ENCODE results near the gene COL5A3. TPM values are rescaled to one million over a fixed set of nuclear protein-coding genes. Genes with fewer than 3 reads are reported as not detected.
A peak's percentile ranks its signal among the peaks of the same experiment; 100 is the strongest.
"Not testable (repeated sequence)": the region's sequence is repeated elsewhere in the genome, so short reads cannot be mapped to it uniquely, and the experiment has no call there.

COL5A3 gene
- total RNA-seq, 2 donors from 2014 or later, result 6.8 to 7.2 TPM

DNA sequence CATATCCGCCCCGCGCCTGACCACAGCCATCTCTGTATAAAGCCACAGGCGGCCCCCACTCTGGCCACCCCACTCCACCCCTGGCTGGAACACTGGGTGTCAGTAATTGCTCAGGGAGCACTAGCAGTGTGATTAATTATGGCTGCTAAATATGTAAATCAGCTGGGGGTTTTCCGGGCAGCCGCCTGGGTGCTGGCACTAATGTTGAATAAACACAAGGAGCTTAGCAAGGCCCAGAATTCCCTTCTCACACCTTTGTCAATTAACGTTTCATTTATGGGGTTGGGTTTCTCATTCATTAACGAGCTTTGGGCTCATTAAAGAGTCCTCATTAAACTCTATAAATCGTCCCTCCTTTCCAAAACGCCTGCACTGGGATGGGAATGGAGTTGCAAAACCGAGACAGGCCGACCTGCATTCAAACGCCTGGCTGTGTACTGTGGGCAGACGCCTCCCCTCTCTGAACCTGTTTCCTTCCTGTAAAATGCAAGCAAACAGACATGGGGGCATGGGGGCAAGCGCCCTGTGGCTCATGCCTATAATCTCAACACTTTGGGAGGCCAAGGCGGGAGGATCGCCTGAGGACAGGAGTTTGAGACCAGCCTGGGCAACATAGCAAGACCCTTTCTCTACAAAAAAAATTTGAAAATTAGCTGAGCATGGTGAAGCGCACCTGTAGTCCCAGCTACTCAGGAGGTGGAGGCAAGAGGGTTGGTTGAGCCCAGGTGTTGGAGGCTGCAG lies 56.3 kb downstream of the COL5A3 start:
- no peak for DNase-seq (ENCODE audit: low spot score)
- no peaks in the 10 kb centered on the region for H3K27me3 ChIP-seq
- no peaks in the 10 kb centered on the region for H3K36me3 ChIP-seq
- no peaks in the 10 kb centered on the region for H3K4me1 ChIP-seq
- no peak overlapping the region for H3K27ac ChIP-seq
- no peaks in the 10 kb centered on the region for H3K9me3 ChIP-seq
- TF ChIP-seq, protein P1, sequence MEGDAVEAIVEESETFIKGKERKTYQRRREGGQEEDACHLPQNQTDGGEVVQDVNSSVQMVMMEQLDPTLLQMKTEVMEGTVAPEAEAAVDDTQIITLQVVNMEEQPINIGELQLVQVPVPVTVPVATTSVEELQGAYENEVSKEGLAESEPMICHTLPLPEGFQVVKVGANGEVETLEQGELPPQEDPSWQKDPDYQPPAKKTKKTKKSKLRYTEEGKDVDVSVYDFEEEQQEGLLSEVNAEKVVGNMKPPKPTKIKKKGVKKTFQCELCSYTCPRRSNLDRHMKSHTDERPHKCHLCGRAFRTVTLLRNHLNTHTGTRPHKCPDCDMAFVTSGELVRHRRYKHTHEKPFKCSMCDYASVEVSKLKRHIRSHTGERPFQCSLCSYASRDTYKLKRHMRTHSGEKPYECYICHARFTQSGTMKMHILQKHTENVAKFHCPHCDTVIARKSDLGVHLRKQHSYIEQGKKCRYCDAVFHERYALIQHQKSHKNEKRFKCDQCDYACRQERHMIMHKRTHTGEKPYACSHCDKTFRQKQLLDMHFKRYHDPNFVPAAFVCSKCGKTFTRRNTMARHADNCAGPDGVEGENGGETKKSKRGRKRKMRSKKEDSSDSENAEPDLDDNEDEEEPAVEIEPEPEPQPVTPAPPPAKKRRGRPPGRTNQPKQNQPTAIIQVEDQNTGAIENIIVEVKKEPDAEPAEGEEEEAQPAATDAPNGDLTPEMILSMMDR (IDR thresholded peaks at IDR 0.05), result no peak
- no peak overlapping the region for H3K4me3 ChIP-seq

DNA sequence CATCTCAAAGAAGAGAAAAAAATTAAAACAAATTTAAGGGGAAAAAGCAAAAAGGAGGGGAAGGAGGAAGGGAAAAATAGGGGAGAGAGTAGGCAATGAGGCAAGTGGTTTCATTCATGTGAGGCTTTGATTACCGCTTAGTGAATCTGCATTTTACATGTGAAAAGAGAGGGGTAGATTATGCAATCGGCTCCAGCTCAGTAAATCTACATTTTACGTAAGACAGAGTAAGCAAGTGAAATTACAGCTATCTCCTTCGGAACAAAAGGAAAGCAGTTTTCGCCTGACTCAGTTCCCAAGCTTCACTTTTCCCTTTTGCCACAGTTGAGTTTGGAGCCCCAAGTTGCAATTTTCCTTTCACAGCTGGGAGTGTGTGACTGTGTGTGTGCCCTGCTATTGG lies 58.0 kb downstream of the COL5A3 start:
- H3K27ac ChIP-seq, result no peak overlapping the region
- TF ChIP-seq, protein P1 (IDR thresholded peaks at IDR 0.05), result no peak
- H3K4me3 ChIP-seq, result no peak overlapping the region
- H3K36me3 ChIP-seq, result no peaks in the 10 kb centered on the region
- H3K9me3 ChIP-seq, result no peaks in the 10 kb centered on the region
- DNase-seq (ENCODE audit: low spot score), result no peak
- H3K27me3 ChIP-seq, result no peaks in the 10 kb centered on the region
- no peaks in the 10 kb centered on the region for H3K4me1 ChIP-seq

DNA sequence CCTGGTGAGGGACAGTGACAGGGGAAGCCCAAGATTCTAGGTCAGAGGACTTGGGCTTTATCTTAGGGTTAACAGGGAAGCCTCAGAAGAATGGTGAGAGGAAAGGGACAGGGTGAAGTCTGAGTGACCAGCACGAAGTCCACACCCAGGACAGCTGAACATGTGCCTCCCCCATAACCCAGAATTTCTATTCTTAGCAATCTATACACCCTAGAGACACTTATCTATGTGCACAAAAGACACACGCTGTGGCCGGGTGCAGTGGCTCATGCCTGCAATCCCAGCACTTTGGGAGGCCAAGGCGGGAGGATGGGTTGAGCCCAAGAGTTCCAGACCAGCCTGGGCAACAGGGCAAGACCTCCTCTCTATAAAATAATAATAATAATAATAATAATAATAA lies 62.9 kb downstream of the COL5A3 start:
- Histone ChIP-seq H3K36me3 (no peaks in the 10 kb centered on the region), H3K4me1 (peaks cover 0 to 5% of the 10 kb centered on the region in 2 donors), H3K27me3 (no peaks in the 10 kb centered on the region), H3K27ac (no peak overlapping the region), H3K4me3 (no peak overlapping the region), H3K9me3 (peaks cover 0 to 3% of the 10 kb centered on the region in 2 donors)
- TF ChIP-seq, protein P1 (IDR thresholded peaks at IDR 0.05), result no peak
- DNase-seq (ENCODE audit: low spot score), result no peak

DNA sequence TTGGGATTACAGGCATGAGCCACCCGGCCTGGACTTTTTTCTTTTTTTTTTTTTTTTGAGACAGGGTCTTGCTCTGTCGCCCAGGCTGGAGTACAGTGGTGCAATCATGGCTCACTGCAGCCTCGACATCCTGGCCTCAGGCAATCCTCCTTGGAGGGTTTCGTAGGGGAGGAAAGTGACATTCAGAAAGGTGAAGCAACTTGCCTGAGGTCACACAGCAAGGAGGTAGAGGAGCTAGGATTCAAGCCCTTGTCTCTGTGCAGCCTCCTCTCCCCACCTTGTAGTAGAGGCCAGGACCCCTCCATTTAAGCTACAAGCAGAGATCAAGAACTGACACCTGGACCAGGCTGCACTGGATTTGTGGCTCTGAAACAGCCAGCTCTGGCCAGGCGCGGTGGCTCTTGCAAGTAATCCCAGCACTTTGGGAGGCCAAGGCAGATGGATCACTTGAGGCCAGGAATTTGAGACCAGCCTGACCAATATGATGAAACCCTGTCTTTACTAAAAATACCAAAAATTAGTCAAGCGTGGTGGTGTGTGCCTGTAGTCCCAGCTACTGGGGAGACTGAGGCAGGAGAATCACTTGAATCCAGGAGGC lies 63.7 kb downstream of the COL5A3 start:
- not testable (repeated sequence) for H3K4me3 ChIP-seq, H3K36me3 ChIP-seq, H3K4me1 ChIP-seq, H3K27me3 ChIP-seq
- Histone ChIP-seq H3K9me3 (peaks cover 0 to 11% of the 10 kb centered on the region in 2 donors), H3K27ac (peak overlapping the region in 1 of 2 donors; percentile 62)
- peak; percentile 62 for DNase-seq (ENCODE audit: low spot score)

GRCh38 chr19:9945319-9945966 lies 64.9 kb downstream of the COL5A3 start:
- no peaks in the 10 kb centered on the region for H3K36me3 ChIP-seq
- no peaks in the 10 kb centered on the region for H3K27me3 ChIP-seq
- peak overlapping the region in 1 of 2 donors; percentile 62 for H3K27ac ChIP-seq
- peaks cover 0 to 11% of the 10 kb centered on the region in 2 donors for H3K9me3 ChIP-seq
- H3K4me1 ChIP-seq, result peaks cover 0 to 5% of the 10 kb centered on the region in 2 donors
- DNase-seq (ENCODE audit: low spot score), result peak; percentile 90
- no peak overlapping the region for H3K4me3 ChIP-seq
- TF ChIP-seq, protein P1 (IDR thresholded peaks at IDR 0.05), result no peak

- H3K9me3 ChIP-seq, result peaks cover 0 to 11% of the 10 kb centered on the region in 2 donors
- no peaks in the 10 kb centered on the region for H3K36me3 ChIP-seq
- no peak overlapping the region for H3K4me3 ChIP-seq
- H3K27ac ChIP-seq, result no peak overlapping the region
- no peak for DNase-seq (ENCODE audit: low spot score)
- H3K27me3 ChIP-seq, result no peaks in the 10 kb centered on the region
- TF ChIP-seq, protein P1 (IDR thresholded peaks at IDR 0.05), result no peak
- H3K4me1 ChIP-seq, result peaks cover 0 to 5% of the 10 kb centered on the region in 2 donors
Measured at GRCh38 chr19:9943744-9944143, 66.6 kb downstream of the COL5A3 start.
